Measurements from ENCODE around the gene MAPK14.

Gene MAPK14

GRCh38 chr6:36015666-36016065, 11.9 kb upstream of the MAPK14 start:
- H3K27ac Mint-ChIP-seq = no peak overlapping the region
- no peak for DNase-seq

GRCh38 chr6:36018339-36018738, 9.3 kb upstream of the MAPK14 start:
- Mint-ChIP-seq H3K9me3 (no peaks in the 10 kb centered on the region), H3K27me3 (ENCODE audit: low read depth, poor library complexity) (peaks cover 8% of the 10 kb centered on the region), H3K4me1 (no peaks in the 10 kb centered on the region), H3K27ac (no peak overlapping the region), H3K36me3 (ENCODE audit: low read depth) (no peaks in the 10 kb centered on the region), H3K4me3 (no peak overlapping the region)
- no peak for TF ChIP-seq CTCF (IDR thresholded peaks at IDR 0.05)
- DNase-seq = no peak

More at GRCh38 chr6:36015666-36016065, 11.9 kb upstream of the MAPK14 start:
- Mint-ChIP-seq H3K9me3 (no peaks in the 10 kb centered on the region), H3K36me3 (ENCODE audit: low read depth) (no peaks in the 10 kb centered on the region), H3K27me3 (ENCODE audit: low read depth, poor library complexity) (peaks cover 13% of the 10 kb centered on the region), H3K4me1 (no peaks in the 10 kb centered on the region), H3K4me3 (no peak overlapping the region)
- no peak for TF ChIP-seq CTCF (IDR thresholded peaks at IDR 0.05)

GRCh38 chr6:36019167-36019566, 8.4 kb upstream of the MAPK14 start:
- H3K9me3 Mint-ChIP-seq = no peaks in the 10 kb centered on the region
- no peak for DNase-seq
- H3K4me1 Mint-ChIP-seq = peaks cover 7% of the 10 kb centered on the region
- H3K4me3 Mint-ChIP-seq = no peak overlapping the region
- H3K27me3 Mint-ChIP-seq (ENCODE audit: low read depth, poor library complexity) = peaks cover 15% of the 10 kb centered on the region
- no peaks in the 10 kb centered on the region for H3K36me3 Mint-ChIP-seq (ENCODE audit: low read depth)
- H3K27ac Mint-ChIP-seq = no peak overlapping the region
- TF ChIP-seq CTCF (IDR thresholded peaks at IDR 0.05) = no peak

GRCh38 chr6:36020154-36020553, 7.5 kb upstream of the MAPK14 start:
- Mint-ChIP-seq H3K27ac (no peak overlapping the region), H3K4me1 (peaks cover 13% of the 10 kb centered on the region), H3K36me3 (ENCODE audit: low read depth) (no peaks in the 10 kb centered on the region), H3K27me3 (ENCODE audit: low read depth, poor library complexity) (peaks cover 23% of the 10 kb centered on the region), H3K9me3 (no peaks in the 10 kb centered on the region), H3K4me3 (no peak overlapping the region)
- DNase-seq = no peak
- TF ChIP-seq CTCF (IDR thresholded peaks at IDR 0.05) = no peak

- peak within 1 kb of the TSS; percentile 71 for H3K4me3 Mint-ChIP-seq
- H3K4me1 Mint-ChIP-seq = peaks cover 19% of the 10 kb centered on the region
- H3K9me3 Mint-ChIP-seq = peaks cover 6% of the 10 kb centered on the region
- H3K27me3 Mint-ChIP-seq (ENCODE audit: low read depth, poor library complexity) = peaks cover 40% of the 10 kb centered on the region
- DNase-seq = peak; percentile 43
- H3K27ac Mint-ChIP-seq = no peak within 1 kb of the TSS
- H3K36me3 Mint-ChIP-seq (ENCODE audit: low read depth) = no peaks in the 10 kb centered on the region
- TF ChIP-seq CTCF (IDR thresholded peaks at IDR 0.05) = no peak
Measured at GRCh38 chr6:36023996-36024795, 3.4 kb upstream of the MAPK14 start, which contains the start of gene SLC26A8. Gene SLC26A8, minus strand, starts transcription at chr6:36024641. Its CDS starts 4,934 bp downstream, at chr6:36019707.

Data from nephron progenitor cell (in vitro differentiated cells).